OCI-LY7 (cell line): ENCODE measurements around the gene BHLHA15. TPM values are rescaled to one million over a fixed set of nuclear protein-coding genes. Genes with fewer than 3 reads are reported as not detected.
A peak's percentile ranks its signal among the peaks of the same experiment; 100 is the strongest.

Experiments
- BruUV-seq: library from RNA; stranded (reverse); fragments of 400-500 nt; replicated peaks from 2 replicates; lab custom pipeline; 2021; lab: Mats Ljungman, UMichigan
- CTCF ChIA-PET: fragments of 300-600 bp; sonication (Branson Sonifier 250); formaldehyde crosslinking; loops from one replicate; lab custom pipeline; 2022; ENCODE audit warnings: antibody characterized with exemption; ENCODE audit not compliant: unreplicated experiment; lab: Charles Lee
- POLR2A ChIA-PET: fragments of 300-600 bp; sonication (Branson Sonifier 250); formaldehyde crosslinking; loops from one replicate; lab custom pipeline; 2022; ENCODE audit warnings: antibody characterized with exemption; lab: Charles Lee
- DNase-seq: peaks from one replicate; pipeline ENCODE4 v3.0.0-alpha.2; 2015; ENCODE audit warnings: low spot score
- H2AFZ ChIP-seq: fragments of 200-600 bp; sonication (generic), shearing (Covaris generic); 2 replicates; pipeline ENCODE4 v1.6.1; 2014; ENCODE audit warnings: mild to moderate bottlenecking, antibody characterized with exemption, low read length, moderate library complexity
- H3K27ac ChIP-seq: fragments of 200-600 bp; sonication (generic); 2 replicates; pipeline ENCODE4 v1.5.1; 2014; ENCODE audit warnings: mixed run types, low read depth, mild to moderate bottlenecking, moderate library complexity, low read length, inconsistent platforms; ENCODE audit not compliant: poor library complexity, severe bottlenecking
- H3K36me3 ChIP-seq: fragments of 200-600 bp; sonication (generic); 2 replicates; pipeline ENCODE4 v1.6.1; 2014; ENCODE audit warnings: mild to moderate bottlenecking, antibody characterized with exemption, low read length, moderate library complexity, mixed read lengths; ENCODE audit not compliant: insufficient read depth
- H3K4me1 ChIP-seq: fragments of 200-600 bp; sonication (generic); 2 replicates; pipeline ENCODE4 v1.5.1; 2014; ENCODE audit warnings: mild to moderate bottlenecking, low read length; ENCODE audit not compliant: insufficient read depth, poor library complexity, severe bottlenecking
- H3K4me2 ChIP-seq: fragments of 200-600 bp; sonication (generic); 2 replicates; pipeline ENCODE4 v1.6.1; 2014; ENCODE audit warnings: mild to moderate bottlenecking, low read length
- H3K4me3 ChIP-seq: fragments of 200-600 bp; sonication (generic); 2 replicates; pipeline ENCODE4 v1.5.1; 2014; ENCODE audit warnings: mild to moderate bottlenecking, low read depth, low read length; ENCODE audit not compliant: poor library complexity, severe bottlenecking
- H3K79me2 ChIP-seq: fragments of 200-600 bp; sonication (generic); 2 replicates; pipeline ENCODE4 v1.6.1; 2016; ENCODE audit warnings: low read depth, mild to moderate bottlenecking, low read length, moderate library complexity, mixed read lengths; ENCODE audit not compliant: insufficient read depth
- H3K9me2 ChIP-seq: fragments of 200-600 bp; sonication (generic); 2 replicates; pipeline ENCODE4 v1.6.1; 2016; ENCODE audit warnings: mild to moderate bottlenecking, low read length, mixed read lengths; ENCODE audit not compliant: insufficient read depth
- H3K9me3 ChIP-seq: fragments of 200-600 bp; sonication (generic); 2 replicates; pipeline ENCODE4 v1.6.1; 2014; ENCODE audit warnings: mild to moderate bottlenecking, mixed run types, low read length, mixed read lengths
- H4K20me1 ChIP-seq: fragments of 200-600 bp; sonication (generic); 2 replicates; pipeline ENCODE4 v1.6.1; 2014; ENCODE audit warnings: mild to moderate bottlenecking, antibody characterized with exemption, low read length, moderate library complexity, mixed read lengths; ENCODE audit not compliant: insufficient read depth
- EZH2phosphoT487 ChIP-seq: fragments of 200-600 bp; sonication (generic); IDR thresholded peaks from 2 replicates; pipeline ENCODE4 v1.6.1; 2018; ENCODE audit warnings: low read depth, borderline replicate concordance, mild to moderate bottlenecking, mixed run types, antibody characterized with exemption, low read length, moderate library complexity, mixed read lengths
- intact Hi-C: fragments of 100-400 bp; cut with micrococcal nuclease; formaldehyde crosslinking; loops from one replicate; pipeline ENCODE4 v1.10.0; 2022; ENCODE audit not compliant: unreplicated experiment
- total RNA-seq, 2 experiments: library from RNA; depleted of rRNA in 1 of 2; stranded (reverse); fragments of >200 nt in 1 of 2; shearing (Covaris generic) in 1 of 2; gene quantifications; 2 replicates each; pipeline ENCODE4 v1.2.3, GENCODE V29; 2014 to 2022
- TF ChIP-seq, protein P1 (sequence below): fragments of 200-600 bp; sonication (generic); conservative IDR thresholded peaks from 2 replicates; pipeline ENCODE4 v1.5.1; 2014; ENCODE audit warnings: mild to moderate bottlenecking, antibody characterized with exemption, low read length, moderate library complexity, mixed read lengths

Gene BHLHA15
- total RNA-seq, 2 experiments from 2014 or later = 0.69 to 4.3 TPM

GRCh38 chr7:98211676-98212531, 665 bp downstream of the BHLHA15 start:
- DNase-seq = no peak
- Histone ChIP-seq H4K20me1 (no peaks in the 10 kb centered on the region), H3K9me2 (no peaks in the 10 kb centered on the region), H3K4me1 (peaks cover 6% of the 10 kb centered on the region), H3K4me3 (peak overlapping the region; percentile 56), H3K79me2 (no peaks in the 10 kb centered on the region), H2AFZ (no peak overlapping the region), H3K9me3 (no peaks in the 10 kb centered on the region), H3K36me3 (peaks cover 3% of the 10 kb centered on the region; the same call in 1 of the 2 replicates), H3K27ac (no peak overlapping the region), H3K4me2 (peak overlapping the region; percentile 53)
- no TSS peak for BruUV-seq
- ChIA-PET POLR2A (interaction anchor here (0.6 kb wide), 1 partner anchor 53 kb away, joined by 3 read pairs; no protein-coding TSS in a partner anchor), CTCF (interaction anchor here (0.6 kb wide), 1 partner anchor 279 kb away, joined by 3 read pairs; no protein-coding TSS in a partner anchor)
- intact Hi-C loops = no loop called here
- no peak for TF ChIP-seq EZH2phosphoT487
- TF ChIP-seq, protein P1, sequence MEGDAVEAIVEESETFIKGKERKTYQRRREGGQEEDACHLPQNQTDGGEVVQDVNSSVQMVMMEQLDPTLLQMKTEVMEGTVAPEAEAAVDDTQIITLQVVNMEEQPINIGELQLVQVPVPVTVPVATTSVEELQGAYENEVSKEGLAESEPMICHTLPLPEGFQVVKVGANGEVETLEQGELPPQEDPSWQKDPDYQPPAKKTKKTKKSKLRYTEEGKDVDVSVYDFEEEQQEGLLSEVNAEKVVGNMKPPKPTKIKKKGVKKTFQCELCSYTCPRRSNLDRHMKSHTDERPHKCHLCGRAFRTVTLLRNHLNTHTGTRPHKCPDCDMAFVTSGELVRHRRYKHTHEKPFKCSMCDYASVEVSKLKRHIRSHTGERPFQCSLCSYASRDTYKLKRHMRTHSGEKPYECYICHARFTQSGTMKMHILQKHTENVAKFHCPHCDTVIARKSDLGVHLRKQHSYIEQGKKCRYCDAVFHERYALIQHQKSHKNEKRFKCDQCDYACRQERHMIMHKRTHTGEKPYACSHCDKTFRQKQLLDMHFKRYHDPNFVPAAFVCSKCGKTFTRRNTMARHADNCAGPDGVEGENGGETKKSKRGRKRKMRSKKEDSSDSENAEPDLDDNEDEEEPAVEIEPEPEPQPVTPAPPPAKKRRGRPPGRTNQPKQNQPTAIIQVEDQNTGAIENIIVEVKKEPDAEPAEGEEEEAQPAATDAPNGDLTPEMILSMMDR = no peak

GRCh38 chr7:98212532-98213041, 1.3 kb downstream of the BHLHA15 start:
- Histone ChIP-seq H3K36me3 (no peaks in the 10 kb centered on the region), H3K9me3 (no peaks in the 10 kb centered on the region), H2AFZ (no peak overlapping the region), H3K79me2 (no peaks in the 10 kb centered on the region), H3K4me3 (no peak overlapping the region), H3K4me1 (peaks cover 6% of the 10 kb centered on the region), H4K20me1 (no peaks in the 10 kb centered on the region), H3K9me2 (no peaks in the 10 kb centered on the region), H3K4me2 (no peak overlapping the region), H3K27ac (no peak overlapping the region)
- DNase-seq = no peak
- intact Hi-C loops = no loop called here
- BruUV-seq = no TSS peak
- no peak for TF ChIP-seq EZH2phosphoT487
- POLR2A ChIA-PET = no interaction called here
- CTCF ChIA-PET = interaction anchor here (0.6 kb wide), 1 partner anchor 279 kb away, joined by 3 read pairs; no protein-coding TSS in a partner anchor

GRCh38 chr7:98213296-98213887, 2.2 kb downstream of the BHLHA15 start:
- no peak for TF ChIP-seq EZH2phosphoT487
- TF ChIP-seq, protein P1 = no peak
- H2AFZ ChIP-seq = no peak overlapping the region
- H4K20me1 ChIP-seq = no peaks in the 10 kb centered on the region
- H3K79me2 ChIP-seq = no peaks in the 10 kb centered on the region
- no peak overlapping the region for H3K27ac ChIP-seq
- H3K9me2 ChIP-seq = no peaks in the 10 kb centered on the region
- H3K4me2 ChIP-seq = no peak overlapping the region
- intact Hi-C loops = no loop called here
- H3K36me3 ChIP-seq = no peaks in the 10 kb centered on the region
- H3K4me1 ChIP-seq = peaks cover 12% of the 10 kb centered on the region
- H3K9me3 ChIP-seq = no peaks in the 10 kb centered on the region
- H3K4me3 ChIP-seq = no peak overlapping the region
- ChIA-PET CTCF (no interaction called here), POLR2A (no interaction called here)
- no peak for DNase-seq
- BruUV-seq = no TSS peak
